ENCODE measurements around the gene LRTM2.

DNA sequence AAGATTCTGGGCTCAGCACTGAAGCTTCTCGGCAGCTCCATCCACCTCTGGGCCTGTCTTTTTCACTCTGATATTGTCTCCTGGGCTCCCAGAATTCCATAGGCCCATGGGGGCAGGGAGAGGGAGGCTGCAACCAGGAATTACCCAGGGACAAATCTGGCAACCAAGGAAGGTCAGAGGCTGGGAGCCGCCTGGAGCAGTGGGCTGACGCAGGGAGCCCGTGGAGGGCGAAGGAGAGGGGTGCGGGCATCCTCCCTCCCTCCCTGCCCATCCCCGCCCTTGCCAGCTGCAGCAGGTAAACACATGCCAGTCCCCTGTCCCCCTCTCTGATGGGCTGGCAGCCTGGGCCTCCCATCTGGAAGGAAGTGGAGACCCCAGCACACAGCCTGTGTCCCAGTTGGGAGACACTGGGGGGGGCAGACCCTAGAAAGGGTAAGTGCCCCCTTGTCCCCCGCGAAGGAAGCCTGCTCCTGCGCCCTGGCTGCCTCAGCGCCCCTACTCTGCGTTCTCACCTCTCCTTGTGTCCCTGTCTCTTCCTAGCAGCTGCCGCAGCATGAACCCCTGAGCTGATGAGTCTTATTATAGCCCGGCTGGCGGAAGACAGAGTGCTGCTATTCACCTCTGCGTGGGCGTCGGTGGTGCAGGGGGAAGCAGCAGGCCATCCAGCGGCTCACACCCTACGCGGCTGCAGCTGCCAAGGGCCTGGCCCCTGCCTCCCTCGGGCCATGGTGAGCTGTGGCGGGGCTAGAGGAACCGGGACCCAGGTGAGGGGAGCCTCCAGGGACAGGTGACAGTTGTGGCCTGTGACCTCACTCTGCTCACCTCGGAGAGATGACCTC lies 6.7 kb downstream of the LRTM2 start:
- no peak for TF ChIP-seq POLR2AphosphoS5 (IDR thresholded peaks at IDR 0.05; ENCODE audit: low read depth, low read length)
- TF ChIP-seq SIN3A (IDR thresholded peaks at IDR 0.05; ENCODE audit: borderline replicate concordance, insufficient read depth, low read length): no peak
- TF ChIP-seq TAF1 (IDR thresholded peaks at IDR 0.05; ENCODE audit: borderline replicate concordance, insufficient read depth, low read length): no peak
- TF ChIP-seq, protein P1, sequence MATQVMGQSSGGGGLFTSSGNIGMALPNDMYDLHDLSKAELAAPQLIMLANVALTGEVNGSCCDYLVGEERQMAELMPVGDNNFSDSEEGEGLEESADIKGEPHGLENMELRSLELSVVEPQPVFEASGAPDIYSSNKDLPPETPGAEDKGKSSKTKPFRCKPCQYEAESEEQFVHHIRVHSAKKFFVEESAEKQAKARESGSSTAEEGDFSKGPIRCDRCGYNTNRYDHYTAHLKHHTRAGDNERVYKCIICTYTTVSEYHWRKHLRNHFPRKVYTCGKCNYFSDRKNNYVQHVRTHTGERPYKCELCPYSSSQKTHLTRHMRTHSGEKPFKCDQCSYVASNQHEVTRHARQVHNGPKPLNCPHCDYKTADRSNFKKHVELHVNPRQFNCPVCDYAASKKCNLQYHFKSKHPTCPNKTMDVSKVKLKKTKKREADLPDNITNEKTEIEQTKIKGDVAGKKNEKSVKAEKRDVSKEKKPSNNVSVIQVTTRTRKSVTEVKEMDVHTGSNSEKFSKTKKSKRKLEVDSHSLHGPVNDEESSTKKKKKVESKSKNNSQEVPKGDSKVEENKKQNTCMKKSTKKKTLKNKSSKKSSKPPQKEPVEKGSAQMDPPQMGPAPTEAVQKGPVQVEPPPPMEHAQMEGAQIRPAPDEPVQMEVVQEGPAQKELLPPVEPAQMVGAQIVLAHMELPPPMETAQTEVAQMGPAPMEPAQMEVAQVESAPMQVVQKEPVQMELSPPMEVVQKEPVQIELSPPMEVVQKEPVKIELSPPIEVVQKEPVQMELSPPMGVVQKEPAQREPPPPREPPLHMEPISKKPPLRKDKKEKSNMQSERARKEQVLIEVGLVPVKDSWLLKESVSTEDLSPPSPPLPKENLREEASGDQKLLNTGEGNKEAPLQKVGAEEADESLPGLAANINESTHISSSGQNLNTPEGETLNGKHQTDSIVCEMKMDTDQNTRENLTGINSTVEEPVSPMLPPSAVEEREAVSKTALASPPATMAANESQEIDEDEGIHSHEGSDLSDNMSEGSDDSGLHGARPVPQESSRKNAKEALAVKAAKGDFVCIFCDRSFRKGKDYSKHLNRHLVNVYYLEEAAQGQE (IDR thresholded peaks at IDR 0.05; ENCODE audit: insufficient read depth in 1 of 2, low read depth in 2 of 2, low read length in 2 of 2): no peak
- TF ChIP-seq FOXP2 (optimal IDR thresholded peaks at IDR 0.05; ENCODE audit: borderline replicate concordance, extremely low read depth, extremely low read length, insufficient read depth): no peak

Measured in PFSK-1 (cell line).